ENCODE measurements around the gene NACA.
"Not testable (repeated sequence)": the region's sequence is repeated elsewhere in the genome, so short reads cannot be mapped to it uniquely, and the experiment has no call there.

NACA gene

DNA sequence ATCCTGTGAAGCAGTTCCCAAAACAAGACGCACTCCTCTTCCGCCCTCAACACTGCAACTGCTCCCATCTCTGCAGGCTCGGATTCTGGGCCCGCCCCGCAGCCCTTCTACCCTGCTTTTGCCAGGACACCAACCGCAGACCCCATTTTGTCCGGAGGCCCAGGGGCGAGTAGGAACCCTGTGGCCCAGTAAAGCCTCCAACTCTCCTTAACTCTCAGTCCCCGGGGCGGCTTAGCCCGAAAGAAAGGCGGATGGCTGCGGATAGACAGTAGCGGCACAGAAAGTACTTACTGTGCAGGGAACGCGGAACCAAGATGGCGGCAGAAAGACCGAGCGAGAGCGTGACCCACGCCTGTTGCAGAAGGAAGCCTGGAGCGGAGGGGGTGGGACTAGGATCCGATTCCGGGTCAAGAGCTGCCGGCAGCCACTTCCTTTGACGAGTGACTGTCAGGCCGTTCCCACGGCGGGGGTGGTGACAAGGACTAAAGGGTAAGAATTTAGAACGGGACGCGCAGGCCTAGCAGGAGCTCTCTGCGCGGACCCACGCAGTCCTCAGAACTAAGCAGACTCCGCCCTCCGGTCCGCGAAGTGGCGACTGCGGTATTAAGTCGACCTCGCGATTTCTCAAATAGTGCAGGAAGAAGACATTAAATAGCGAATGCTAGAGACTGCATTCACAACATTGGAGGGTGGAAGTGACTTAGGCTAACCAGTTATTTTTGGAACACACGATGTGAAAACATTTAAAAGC is at the start of gene NACA:
Gene NACA, minus strand, starts transcription at position 328 of the 751 bp plus-strand sequence. CDS start 778 bp downstream, outside the sequence.
- DNase-seq, result peak; percentile 74 to 99 (median 97)

DNA sequence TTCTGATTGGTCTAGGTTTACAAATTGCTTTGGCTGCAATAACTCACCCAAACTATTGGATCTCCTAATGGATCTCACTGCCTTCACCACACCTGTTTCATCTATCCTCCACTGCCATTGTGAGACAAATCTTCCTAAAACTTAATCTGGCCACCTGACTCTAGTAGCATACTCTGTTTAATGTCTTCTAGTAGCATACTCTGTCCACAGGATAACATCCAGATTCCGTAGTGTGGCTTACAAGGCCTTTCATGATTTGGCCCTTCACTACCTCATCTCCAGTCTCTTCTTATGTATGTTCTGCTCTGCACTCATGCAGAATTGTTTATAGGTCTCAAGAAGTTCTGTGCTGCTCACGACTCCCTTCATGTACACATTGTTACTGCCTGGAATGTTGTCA is 48.0 kb upstream of the NACA start:
- DNase-seq, result no peak

DNA sequence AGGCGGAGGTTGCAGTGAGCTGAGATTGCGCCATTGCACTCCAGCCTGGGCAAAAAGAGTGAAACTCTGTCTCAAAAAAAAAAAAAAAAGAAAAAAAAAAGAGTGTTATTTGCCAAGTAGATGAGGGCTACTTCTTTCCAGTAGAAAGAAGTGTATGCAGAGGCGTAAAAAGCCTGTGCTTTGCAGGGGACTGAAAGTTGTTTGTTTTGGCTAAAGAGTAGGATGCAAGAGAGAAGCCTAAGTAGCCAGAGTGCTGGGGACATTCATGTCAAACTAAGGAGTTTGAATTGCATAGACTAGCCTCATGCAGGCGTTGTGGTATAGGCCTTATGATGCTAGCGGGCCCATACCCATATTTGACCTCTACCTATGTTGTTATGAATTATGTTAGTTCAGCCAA is 47.5 kb upstream of the NACA start:
- no peak for DNase-seq

DNA sequence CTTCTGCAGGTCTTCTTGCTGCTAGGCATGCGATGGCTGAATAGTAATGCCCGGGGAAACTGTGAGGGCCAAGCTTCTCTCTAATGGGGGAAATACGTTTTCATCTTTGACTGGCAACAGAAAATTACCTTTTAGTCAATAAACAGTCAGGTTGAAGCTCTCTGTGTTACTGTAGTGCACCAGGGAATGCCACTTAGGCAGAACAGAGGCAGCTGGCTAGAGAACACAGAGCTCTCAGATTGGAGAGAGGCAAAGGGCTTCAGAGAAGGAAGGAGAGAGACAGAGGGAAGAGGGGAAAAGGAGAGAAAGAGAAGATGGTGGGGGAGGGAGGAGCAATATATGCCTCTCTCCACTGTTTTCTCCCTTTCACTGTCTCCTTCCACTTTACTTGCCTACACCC is 44.8 kb upstream of the NACA start:
- peak in 1 of 51 donors; percentile 5 for DNase-seq

DNA sequence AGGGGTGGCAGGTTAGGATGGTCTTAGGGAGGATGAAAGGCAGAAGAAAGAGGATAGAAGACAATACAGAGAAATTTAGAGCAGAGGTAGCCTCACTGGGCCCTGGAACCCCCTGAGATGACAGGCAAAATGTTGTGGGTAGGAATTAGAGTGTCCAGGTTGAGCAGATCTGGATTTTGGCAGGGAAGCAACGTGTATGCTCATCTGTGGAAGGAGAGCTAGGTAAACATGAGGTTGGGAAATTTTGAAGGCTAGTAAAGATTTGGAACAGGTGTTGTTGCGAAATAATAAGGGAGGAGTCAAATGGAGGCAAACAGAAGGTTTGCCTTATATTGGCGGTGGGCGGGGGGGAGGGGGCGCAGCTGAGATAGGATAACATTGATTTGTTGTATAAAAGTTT is 43.3 kb upstream of the NACA start:
- DNase-seq, result no peak

DNA sequence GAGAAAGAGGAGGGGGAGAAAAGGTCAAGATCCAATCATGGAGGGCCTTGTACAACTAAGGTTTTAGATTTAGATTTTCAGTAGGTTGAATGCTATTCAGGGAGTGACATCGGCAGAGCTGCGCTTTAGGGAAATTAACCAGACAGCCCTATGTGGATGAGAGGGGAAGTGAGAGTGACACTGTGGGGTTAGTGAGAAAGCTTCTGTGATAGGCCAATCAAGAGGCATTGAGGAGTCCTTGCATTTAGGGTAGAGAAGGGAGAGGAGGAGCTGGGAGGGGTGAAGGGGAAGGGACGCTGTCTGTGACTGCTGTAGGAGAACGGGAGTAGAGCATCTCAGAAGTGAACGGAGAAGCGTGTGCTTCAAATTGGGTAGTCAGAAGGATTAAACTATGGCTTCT is 41.4 kb upstream of the NACA start:
- DNase-seq, result peak in 2 of 51 donors; percentile 7 to 15

DNA sequence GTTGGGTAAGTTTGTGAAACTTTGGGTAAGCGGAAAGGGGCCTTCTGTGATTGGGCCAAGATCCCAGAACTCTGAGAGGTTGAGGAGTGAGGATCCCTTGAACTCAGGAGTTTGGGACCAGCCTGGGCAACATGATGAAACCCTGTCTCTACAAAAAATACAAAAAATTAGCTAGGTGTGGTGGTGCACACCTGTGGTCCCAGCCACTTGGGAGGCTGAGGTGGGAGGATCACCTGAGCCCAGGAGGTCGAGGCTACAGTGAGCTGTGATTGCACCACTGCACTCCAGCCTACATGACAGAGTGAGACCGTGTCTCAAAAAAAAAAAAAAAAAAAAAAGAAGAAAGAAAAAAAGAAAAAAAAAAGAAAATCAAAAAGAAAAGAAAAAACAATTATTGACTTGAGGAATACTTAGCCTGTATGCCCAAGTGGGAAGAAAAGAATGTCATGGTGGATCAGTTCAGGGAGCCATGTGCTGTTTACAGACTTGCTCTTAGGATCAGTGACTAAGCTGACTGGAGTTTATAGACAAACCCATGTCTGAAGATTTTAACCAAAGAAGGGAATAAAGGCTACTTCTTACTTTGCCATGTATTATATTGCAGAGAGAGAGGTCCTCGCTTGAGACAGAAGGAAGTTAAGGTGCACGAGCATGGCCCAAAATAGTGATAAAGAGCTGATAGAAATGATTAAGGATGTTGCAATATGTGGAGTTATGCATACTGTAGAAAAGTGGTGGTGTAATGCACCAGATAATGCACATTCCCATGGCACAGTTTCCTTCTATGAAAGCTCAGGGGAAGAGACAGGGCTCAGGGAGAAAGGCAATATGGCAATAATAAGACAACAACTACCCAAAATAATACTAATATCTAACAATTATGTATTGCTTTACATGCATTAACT is 38.9 kb upstream of the NACA start:
- no peak for DNase-seq

DNA sequence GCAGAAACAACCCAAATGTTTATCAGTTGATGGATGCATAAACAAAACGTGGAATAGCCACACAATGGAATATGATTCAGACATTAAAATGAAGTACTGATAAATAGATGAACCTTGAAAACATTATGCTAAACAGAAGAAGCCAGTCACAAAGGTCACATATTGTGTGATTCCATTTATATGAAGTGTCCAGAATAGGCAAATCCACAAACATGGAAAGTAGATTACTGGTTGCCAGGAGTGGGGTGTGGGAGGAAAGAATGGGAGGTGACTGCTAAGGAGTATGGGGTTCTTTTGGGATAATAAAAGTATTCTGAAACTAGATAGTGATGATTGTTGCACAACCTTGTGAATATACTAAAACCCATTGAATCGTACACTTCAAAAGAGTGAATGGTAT is 36.7 kb upstream of the NACA start:
- DNase-seq, result no peak

DNA sequence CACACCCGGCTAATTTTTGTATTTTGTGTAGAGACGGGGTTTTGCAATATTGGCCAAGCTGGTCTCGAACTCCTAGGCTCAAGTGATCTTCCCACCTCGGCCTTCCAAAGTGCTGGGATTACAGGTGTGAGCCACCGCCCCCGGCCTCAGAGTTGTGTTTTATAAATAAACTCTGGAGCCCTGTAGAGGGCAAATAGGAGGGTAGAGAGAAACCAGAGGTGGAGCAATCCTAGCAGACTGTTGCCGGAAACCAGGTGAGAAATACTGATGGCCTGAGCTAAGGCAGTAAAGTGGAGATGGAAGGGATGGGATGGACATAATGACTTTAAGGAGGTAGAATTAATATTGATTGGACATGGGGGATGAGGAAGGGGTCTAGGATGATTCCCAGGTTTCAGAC is 35.4 kb upstream of the NACA start:
- DNase-seq, result no peak

DNA sequence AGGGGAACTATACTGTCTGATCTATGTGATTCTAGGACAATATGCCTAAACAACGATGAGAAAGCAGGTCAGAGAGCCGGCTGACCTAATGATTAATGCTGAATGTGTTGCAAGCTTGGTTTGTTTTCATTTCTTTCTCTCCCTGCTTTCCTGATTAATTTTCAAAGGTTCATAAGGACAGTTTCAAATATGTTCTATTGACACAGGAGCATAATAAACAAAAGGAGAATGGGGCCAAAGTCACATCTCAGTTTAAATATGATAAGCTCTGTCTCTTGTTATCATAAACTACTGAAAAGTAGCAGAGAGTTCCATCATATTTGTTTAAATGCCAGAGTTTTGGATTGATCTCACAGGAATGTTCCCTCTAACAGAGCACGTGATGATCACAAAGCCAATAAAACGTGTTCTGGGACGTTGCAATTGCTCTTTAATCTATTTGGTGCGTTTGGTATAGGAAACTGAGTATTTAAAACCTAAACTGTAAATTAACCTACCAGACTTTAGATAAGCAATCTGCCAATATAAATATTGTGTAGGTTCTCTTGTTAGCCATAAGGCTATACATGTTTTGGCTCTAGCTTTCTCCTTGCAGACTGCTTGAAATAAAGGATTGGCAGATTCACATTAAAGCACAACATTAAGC is 34.3 kb upstream of the NACA start:
- DNase-seq, result no peak

DNA sequence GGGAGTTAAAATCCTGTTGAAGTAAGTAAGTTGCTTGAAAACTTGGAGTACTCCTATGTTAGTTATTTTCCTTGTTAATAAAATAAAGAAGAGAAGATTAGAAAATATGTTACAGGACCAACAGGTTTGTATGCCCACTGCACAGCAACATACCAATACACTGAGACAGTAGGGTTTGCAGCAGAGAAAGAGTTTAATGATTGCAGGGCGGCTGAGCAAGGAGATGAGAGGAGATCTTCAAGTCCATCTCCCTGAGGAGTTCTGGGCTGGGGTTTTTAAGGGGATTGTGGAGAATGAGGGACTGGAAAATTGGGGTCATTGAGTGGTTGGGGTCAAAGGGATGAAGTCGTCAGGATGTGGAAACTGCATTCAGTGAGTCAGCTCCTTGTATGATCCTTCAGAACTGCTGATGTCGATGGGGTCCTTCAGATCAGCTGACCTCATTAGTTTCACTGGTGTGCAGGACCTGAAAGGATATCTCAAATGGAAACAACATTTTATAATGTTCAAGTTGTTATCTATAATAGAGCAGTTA is 33.7 kb upstream of the NACA start:
- DNase-seq, result no peak

DNA sequence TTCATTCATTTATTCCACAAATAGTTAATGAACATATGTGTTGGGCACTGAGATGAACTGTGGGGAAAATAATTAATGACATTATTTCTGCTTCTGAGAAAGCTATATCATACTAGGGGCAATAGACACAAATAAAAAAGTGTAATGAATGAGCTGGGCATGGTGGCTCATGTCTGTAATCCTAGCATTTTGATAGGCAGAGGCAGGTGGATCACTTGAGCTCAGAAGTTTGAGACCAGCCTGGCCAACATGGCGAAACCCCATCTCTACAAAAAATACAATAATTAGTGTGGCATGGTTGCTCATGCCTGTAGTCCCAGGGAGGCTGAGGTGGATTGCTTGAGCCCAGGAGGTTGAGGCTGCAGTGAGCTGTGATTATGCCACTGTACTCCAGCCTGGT is 32.9 kb upstream of the NACA start:
- DNase-seq, result not testable (repeated sequence)

DNA sequence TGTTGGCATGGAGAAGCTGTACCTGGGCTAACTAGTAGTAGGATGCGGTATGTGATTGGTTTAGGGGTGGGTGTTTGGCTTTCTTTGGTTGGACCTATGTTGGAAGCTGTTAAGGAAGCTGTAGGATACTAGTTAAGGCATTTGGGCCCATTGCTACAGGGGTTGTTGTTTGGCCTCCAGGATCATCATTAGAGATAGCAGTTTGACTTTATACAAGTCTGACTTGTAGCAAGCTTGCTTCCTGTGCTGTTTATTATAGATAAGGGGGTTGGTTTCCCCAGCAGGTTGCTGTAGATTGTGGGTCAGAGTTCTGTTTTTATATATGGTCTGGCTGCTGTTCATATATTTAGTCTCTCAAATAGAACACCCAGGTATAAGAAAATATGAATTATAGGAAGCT is 28.5 kb upstream of the NACA start:
- DNase-seq, result no peak

DNA sequence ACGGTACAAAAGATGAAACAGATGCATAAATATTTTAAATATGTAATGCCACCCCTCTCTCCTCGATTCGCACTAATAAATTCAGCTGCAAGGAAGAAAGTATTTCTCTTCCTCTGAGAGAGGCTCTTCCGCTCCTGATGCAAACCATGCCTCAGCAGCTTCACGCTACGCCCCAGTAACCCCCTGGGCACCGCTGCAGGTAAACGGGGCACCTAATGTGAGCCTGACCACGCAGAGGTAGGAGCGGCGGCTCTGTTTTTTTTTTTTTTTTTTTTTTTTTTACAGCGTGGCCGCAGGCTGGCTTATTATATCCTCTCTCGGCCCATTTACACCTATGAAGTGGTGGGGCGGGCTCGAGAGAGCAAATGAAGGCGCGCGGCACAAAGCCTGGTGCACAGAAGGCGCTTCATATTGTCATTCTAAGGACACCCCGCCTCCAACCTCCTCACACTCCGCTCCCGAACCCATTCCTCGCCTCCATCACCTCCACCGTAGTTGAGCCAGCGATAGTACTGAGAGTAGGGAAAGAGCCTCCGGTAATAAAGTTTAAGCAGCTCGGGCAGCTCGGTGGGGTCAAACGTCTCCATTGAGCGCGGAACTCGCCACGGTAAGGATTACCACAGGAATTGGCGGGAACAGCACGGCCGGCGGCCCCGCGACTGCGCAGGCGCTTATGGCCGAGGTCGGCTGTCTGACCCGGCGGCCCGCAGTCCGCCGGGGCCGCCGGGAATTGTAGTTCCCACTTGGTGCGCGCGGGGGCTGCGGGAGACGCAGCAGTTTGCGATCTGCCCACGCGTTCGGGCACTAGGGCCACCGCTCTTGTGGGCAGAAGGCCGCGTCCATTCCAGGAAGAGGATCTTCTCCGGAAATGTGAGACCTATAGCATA is 26.9 kb upstream of the NACA start, which contains the start of gene PRIM1:
Gene PRIM1, minus strand, starts transcription at position 612 of the 887 bp plus-strand sequence. Its CDS starts 25 bp downstream, at position 587.
- peak; percentile 21 to 93 (median 71) for DNase-seq

DNA sequence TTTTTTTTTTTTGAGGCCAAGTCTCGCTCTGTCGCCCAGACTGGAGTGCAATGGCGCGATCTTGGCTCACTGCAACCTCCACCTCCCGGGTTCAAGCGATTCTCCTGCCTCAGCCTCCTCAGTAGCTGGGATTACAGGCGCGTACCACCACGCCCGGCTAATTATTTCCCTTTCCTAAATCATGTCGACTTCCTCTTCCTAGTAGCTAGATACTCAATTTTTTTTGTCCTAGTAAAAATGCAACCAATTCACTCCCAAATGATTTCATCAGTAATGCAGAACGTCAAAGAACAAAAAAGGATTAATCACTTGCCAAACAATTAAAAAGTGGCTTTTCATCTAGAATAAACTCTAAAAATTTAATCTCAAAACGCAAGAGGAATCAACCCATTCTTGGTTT is 25.5 kb upstream of the NACA start:
- DNase-seq, result not testable (repeated sequence)

DNA sequence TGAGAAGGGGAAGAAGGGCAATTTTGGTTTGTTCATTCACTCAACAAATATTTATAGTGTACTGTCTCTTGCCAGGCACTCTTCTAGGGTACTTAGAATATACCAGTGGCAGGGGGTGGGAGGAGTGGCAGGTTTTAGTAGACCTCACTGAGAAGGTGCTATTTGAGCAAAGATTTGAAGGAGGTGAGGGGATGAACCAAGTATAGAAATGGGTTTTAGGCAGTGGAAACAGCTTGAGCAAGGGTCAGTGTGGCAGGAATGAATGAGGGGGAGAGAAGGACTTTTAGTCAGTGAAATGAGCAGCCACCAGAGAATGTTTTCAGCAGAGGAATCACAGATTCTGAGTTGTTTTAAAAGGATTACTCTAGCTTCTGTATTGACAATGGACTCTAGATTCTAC is 24.8 kb upstream of the NACA start:
- DNase-seq, result no peak

DNA sequence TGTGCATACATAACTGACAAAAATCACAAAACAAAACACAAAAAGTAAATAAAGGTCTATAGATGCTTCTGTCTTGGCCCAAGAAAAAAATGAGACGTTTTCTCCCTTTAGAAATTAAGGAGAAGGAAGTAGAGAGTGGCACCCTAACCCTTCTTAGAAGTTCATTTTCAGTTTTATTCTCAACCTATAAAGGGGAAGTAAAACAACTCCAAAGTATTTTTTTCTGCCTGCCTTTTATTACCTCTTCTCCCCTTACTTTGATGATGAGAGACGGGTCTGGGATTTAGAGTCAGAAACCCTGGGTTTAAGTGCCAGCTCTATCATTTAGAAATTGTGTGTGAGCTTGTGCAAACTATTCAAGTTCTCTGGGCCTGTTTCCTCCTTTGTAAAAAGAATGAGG is 24.3 kb upstream of the NACA start:
- no peak for DNase-seq

DNA sequence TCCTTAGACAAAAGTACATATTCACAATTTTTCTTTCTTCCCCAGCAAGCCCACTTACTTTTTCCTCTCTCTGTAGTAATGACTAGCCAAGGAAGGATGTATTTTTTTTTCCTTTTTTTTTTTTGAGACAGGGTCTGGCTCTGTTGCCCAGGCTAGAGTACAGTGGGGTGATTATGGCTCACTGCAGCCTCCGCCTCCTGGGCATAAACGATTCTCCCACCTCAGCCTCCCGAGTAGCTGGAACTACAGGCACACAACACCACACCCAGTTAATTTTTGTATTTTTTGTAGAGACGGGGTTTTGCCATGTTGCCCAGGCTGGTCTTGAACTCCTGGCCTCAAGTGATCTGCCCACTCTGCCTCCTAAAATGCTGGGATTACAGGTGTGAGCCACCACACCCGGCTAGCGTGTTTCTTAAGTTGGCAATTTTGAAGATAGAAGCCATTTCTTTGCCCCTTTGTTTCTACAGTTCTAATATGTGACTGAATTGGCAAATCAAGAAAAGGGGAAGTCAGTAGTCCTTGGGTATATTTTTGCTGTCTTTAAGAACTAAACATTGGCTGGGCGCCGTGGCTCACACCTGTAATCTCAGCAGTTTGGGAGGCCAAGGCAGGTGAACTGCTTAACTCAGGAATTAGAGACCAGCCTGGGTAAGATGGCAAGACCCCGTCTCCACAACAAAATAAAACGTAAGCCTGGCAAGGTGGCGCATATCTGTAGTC is 3.2 kb upstream of the NACA start:
- no peak for DNase-seq

DNA sequence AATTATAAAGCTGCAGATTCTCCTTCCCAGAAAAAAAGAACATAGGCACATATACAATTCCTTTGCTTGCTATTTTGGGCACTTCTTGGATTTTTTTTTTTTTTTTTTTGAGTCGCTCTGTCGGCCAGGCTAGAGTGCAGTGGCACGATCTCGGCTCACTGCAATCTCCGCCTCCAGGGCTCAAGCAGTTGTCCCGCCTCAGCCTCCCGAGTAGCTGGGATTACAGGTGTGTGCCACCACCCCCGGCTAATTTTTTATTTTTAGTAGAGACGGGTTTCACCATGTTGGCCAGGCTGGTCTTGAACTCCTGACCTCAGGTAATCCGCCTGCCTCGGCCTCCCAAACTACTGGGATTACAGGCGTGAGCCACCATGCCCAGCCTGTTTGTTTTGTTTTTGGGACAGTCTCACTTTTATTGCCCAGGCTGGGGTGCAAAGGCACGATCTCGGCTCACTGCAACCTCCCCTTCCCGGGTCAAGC is 1.1 kb upstream of the NACA start:
- not testable (repeated sequence) for DNase-seq

DNA sequence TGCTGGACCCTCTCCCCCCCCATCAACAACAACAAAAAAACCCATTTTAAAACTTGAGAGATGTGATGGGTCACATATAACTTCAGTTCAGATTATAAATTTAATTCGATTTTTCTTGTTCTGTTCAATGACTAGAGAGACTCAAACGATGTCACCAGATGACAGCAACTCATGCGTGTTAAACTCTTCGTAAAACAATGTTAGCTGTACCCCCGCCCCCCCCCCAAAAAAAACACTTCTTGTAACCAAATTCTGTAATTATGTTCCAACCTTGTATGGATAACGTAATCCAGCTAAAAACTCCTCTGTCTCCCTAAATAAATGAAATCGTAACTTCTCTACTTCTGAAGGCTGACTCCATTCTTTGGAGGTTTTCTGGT is 614 bp upstream of the NACA start:
- DNase-seq, result no peak
